Endothelial cell of umbilical vein (primary cell): ENCODE data around the gene CLDND2. TPM values are rescaled to one million over a fixed set of nuclear protein-coding genes. Genes with fewer than 3 reads are reported as not detected.

Source experiments
- BruUV-seq: library from RNA; stranded (reverse); fragments of 400-500 nt; replicated peaks from 2 replicates; lab custom pipeline; 2021; lab: Mats Ljungman, UMichigan
- CTCF ChIA-PET: fragments of 300-600, 350-600 bp; sonication (Branson Sonifier 250); formaldehyde crosslinking; loops from one replicate; lab custom pipeline; 2021; ENCODE audit warnings: antibody characterized with exemption, inconsistent platforms; lab: Charles Lee
- POLR2A ChIA-PET: fragments of 300-600, 350-600 bp; sonication (Branson Sonifier 250); formaldehyde crosslinking; loops from one replicate; lab custom pipeline; 2021; ENCODE audit warnings: antibody characterized with exemption, inconsistent platforms; lab: Charles Lee
- DNase-seq: peaks from one replicate; pipeline ENCODE4 v3.0.0-alpha.2; 2011; ENCODE audit warnings: low read depth, low spot score
- FAIRE-seq: peaks from 2 replicates; lab custom pipeline; 2011; peaks lifted over from hg19 to GRCh38; lab: Jason Lieb, UNC
- H2AFZ ChIP-seq: 2 replicates; pipeline ENCODE4 v1.6.0; 2012; ENCODE audit warnings: low read depth, low read length, control low read depth, inconsistent platforms
- H3K27ac ChIP-seq: 2 replicates; pipeline ENCODE4 v1.5.1; 2011; ENCODE audit warnings: low read depth, mild to moderate bottlenecking, control low read depth, low read length, moderate library complexity; ENCODE audit not compliant: insufficient read depth
- H3K27me3 ChIP-seq, 2 experiments: 2 replicates each; pipeline versions ENCODE4 v1.6.0 to v1.6.1; 2011; ENCODE audit warnings: low read length in 2 of 2, mixed read lengths in 1 of 2; ENCODE audit not compliant: control insufficient read depth in 2 of 2, insufficient read depth in 2 of 2
- H3K36me3 ChIP-seq, 2 experiments: 2 replicates in 1 of 2; 3 replicates in 1 of 2; pipeline ENCODE4 v1.5.1; 2011; ENCODE audit warnings: low read length in 2 of 2, mild to moderate bottlenecking in 1 of 2, moderate library complexity in 1 of 2; ENCODE audit not compliant: control insufficient read depth in 2 of 2, insufficient read depth in 2 of 2; ENCODE audit errors: extremely low read depth in 1 of 2
- H3K4me1 ChIP-seq: 3 replicates; pipeline ENCODE4 v1.5.1; 2011; ENCODE audit warnings: mild to moderate bottlenecking, low read length; ENCODE audit not compliant: control insufficient read depth, insufficient read depth; ENCODE audit errors: extremely low read depth
- H3K4me2 ChIP-seq: 2 replicates; pipeline ENCODE4 v1.6.1; 2011; ENCODE audit warnings: low read length, control low read depth, mixed read lengths; ENCODE audit not compliant: insufficient read depth
- H3K4me3 ChIP-seq, 3 experiments: fragments of 200-600 bp in 1 of 3; sonication (generic), shearing (Covaris generic) in 1 of 3; replicated peaks in 1 of 3; 2 replicates each; pipeline ENCODE4 v1.5.1; 2011 to 2016; ENCODE audit warnings: control low read depth in 3 of 3, low read length in 3 of 3, mild to moderate bottlenecking in 2 of 3, inconsistent platforms in 1 of 3, low read depth in 1 of 3, moderate library complexity in 1 of 3; ENCODE audit not compliant: insufficient read depth in 1 of 3
- H3K79me2 ChIP-seq: 2 replicates; pipeline ENCODE4 v1.6.0; 2012; ENCODE audit warnings: low read length, inconsistent platforms; ENCODE audit not compliant: control insufficient read depth, insufficient read depth
- H3K9ac ChIP-seq: replicated peaks from 2 replicates; pipeline ENCODE3; 2011; ENCODE audit warnings: low read length, control low read depth; ENCODE audit not compliant: insufficient read depth; ENCODE audit errors: extremely low read depth
- H3K9me1 ChIP-seq: replicated peaks from 3 replicates; pipeline ENCODE4 v1.6.0; 2011; ENCODE audit warnings: mild to moderate bottlenecking, low read length; ENCODE audit not compliant: control insufficient read depth, insufficient read depth; ENCODE audit errors: extremely low read depth
- H3K9me3 ChIP-seq: replicated peaks from 2 replicates; pipeline ENCODE4 v1.5.1; 2012; ENCODE audit warnings: low read length, inconsistent platforms; ENCODE audit not compliant: control insufficient read depth, insufficient read depth
- H4K20me1 ChIP-seq: replicated peaks from 2 replicates; pipeline ENCODE3; 2011; ENCODE audit warnings: mild to moderate bottlenecking, low read length; ENCODE audit not compliant: control insufficient read depth, insufficient read depth; ENCODE audit errors: extremely low read depth
- EZH2 ChIP-seq: IDR thresholded peaks from 2 replicates; pipeline ENCODE4 v1.6.1; 2012; ENCODE audit warnings: borderline replicate concordance, low read depth, mild to moderate bottlenecking, moderate library complexity, low read length, inconsistent platforms; ENCODE audit not compliant: severe bottlenecking
- FOS ChIP-seq: IDR thresholded peaks from 2 replicates; pipeline ENCODE4 v1.6.1; 2011; ENCODE audit warnings: mild to moderate bottlenecking, low read length, moderate library complexity, borderline replicate concordance; ENCODE audit not compliant: insufficient read depth
- GATA2 ChIP-seq: IDR thresholded peaks from 2 replicates; pipeline ENCODE4 v1.7.0; 2011; ENCODE audit warnings: low read depth, mild to moderate bottlenecking, moderate library complexity, mixed read lengths, low read length; ENCODE audit not compliant: insufficient read length, insufficient read depth
- JUN ChIP-seq: IDR thresholded peaks from 2 replicates; pipeline ENCODE4 v1.6.1; 2011; ENCODE audit warnings: borderline replicate concordance, low read depth; ENCODE audit not compliant: insufficient read length, insufficient read depth
- MYC ChIP-seq: IDR thresholded peaks from one replicate; pipeline ENCODE4 v1.6.1; 2011; ENCODE audit warnings: mild to moderate bottlenecking, low read depth, low read length
- POLR2A ChIP-seq: IDR thresholded peaks from 2 replicates; pipeline ENCODE4 v1.6.1; 2012; ENCODE audit warnings: low read depth, mild to moderate bottlenecking, control low read depth, low read length
- POLR2AphosphoS5 ChIP-seq: IDR thresholded peaks from 2 replicates; pipeline ENCODE4 v1.6.1; 2012; ENCODE audit warnings: low read depth, mild to moderate bottlenecking, control low read depth, low read length, moderate library complexity; ENCODE audit not compliant: insufficient read depth
- dilution Hi-C: fragments of 300-500 bp; cut with MboI; formaldehyde crosslinking; loops from one replicate; pipeline ENCODE4 v1.15.0; 2019; ENCODE audit warnings: low sequenced_read_pairs; ENCODE audit not compliant: extremely low pct_ligation_motif_present
- intact Hi-C: fragments of 100-400 bp; cut with micrococcal nuclease; formaldehyde crosslinking; loops from one replicate; pipeline ENCODE4 v1.10.0; 2022
- polyA plus RNA-seq, 4 experiments: library from polyadenylated mRNA; depleted of rRNA in 3 of 4; stranded (reverse) in 3 of 4; unstranded in 1 of 4; fragments of >200 nt; gene quantifications; 2 replicates each; pipeline versions ENCODE4 v1.2.1 to v1.2.3, GENCODE V29; 2011 to 2012; ENCODE audit warnings: missing spikeins in 1 of 4
- total RNA-seq: library from RNA; stranded (reverse); gene quantifications from 2 replicates; pipeline ENCODE4 v1.2.3, GENCODE V29; 2021
- TF ChIP-seq, protein P1 (sequence below), 2 donors: IDR thresholded peaks; 1 replicate in 1 of 2; 2 replicates in 1 of 2; pipeline ENCODE4 v1.5.1; 2011; ENCODE audit warnings: low read length in 2 of 2, mild to moderate bottlenecking in 2 of 2, moderate library complexity in 2 of 2, control low read depth in 1 of 2, inconsistent platforms in 1 of 2, low read depth in 1 of 2; ENCODE audit not compliant: insufficient read depth in 1 of 2; ENCODE audit errors: extremely low read depth in 1 of 2
- TF ChIP-seq, protein P2 (sequence below): IDR thresholded peaks from 2 replicates; pipeline ENCODE4 v1.6.1; 2011; ENCODE audit not compliant: insufficient read depth, insufficient read length

CLDND2 gene
- total and polyA plus RNA-seq, 2 donors (not counting 3 experiments of a cell fraction or from before 2014, with no cell fraction given) = 0.97 TPM; not detected in 1

DNA sequence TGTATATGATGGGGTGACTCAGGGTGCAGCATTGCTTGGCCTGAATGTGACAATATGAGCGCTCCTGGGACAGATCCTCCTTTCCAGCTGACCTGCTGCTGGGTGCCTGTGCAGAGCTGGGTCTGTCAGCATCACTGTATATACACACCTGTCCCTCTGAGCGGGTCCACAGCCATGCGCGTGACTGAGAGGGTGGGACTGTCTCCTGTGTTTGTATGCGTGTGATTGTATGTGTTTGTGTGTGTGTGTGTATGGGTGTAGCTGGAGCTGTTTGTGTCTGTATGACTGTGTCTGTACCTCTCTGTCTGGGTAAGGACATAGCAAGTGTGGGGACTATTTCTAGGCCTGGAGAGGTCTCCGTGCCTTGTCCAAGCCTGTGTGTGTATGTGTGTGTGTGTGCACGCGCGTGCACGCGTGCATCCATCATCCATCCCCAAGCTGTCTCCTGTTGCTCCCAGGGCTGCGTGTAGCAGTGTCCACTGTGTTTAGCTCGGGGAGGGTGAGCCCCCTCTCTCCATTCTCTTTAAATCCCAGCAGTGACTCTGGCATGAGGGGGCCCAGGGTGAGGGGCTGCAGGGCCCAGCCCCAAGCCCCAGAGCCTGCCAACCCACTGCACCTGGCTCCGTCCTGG lies 49.0 kb downstream of the CLDND2 start:
- DNase-seq = no peak

More for the DNA sequence above, 49.0 kb downstream of the CLDND2 start:
- H3K79me2 ChIP-seq = no peaks in the 10 kb centered on the region
- intact Hi-C loops = no loop called here
- H3K36me3 ChIP-seq = no peaks in the 10 kb centered on the region
- H4K20me1 ChIP-seq = no peaks in the 10 kb centered on the region
- no peak overlapping the region for H3K9ac ChIP-seq
- dilution Hi-C loops = no loop called here
- no peak overlapping the region for H3K4me3 ChIP-seq
- H3K4me1 ChIP-seq = no peaks in the 10 kb centered on the region
- H3K4me2 ChIP-seq = no peak overlapping the region
- TF ChIP-seq, protein P1, sequence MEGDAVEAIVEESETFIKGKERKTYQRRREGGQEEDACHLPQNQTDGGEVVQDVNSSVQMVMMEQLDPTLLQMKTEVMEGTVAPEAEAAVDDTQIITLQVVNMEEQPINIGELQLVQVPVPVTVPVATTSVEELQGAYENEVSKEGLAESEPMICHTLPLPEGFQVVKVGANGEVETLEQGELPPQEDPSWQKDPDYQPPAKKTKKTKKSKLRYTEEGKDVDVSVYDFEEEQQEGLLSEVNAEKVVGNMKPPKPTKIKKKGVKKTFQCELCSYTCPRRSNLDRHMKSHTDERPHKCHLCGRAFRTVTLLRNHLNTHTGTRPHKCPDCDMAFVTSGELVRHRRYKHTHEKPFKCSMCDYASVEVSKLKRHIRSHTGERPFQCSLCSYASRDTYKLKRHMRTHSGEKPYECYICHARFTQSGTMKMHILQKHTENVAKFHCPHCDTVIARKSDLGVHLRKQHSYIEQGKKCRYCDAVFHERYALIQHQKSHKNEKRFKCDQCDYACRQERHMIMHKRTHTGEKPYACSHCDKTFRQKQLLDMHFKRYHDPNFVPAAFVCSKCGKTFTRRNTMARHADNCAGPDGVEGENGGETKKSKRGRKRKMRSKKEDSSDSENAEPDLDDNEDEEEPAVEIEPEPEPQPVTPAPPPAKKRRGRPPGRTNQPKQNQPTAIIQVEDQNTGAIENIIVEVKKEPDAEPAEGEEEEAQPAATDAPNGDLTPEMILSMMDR (IDR thresholded peaks at IDR 0.05; ENCODE audit: extremely low read depth in 1 of 2, insufficient read depth in 1 of 2, low read depth in 1 of 2, low read length in 2 of 2) = no peak
- no peak for TF ChIP-seq GATA2
- TF ChIP-seq FOS = no peak
- TF ChIP-seq POLR2AphosphoS5 = no peak
- no peak for TF ChIP-seq EZH2
- TF ChIP-seq JUN = no peak
- TF ChIP-seq, protein P2, sequence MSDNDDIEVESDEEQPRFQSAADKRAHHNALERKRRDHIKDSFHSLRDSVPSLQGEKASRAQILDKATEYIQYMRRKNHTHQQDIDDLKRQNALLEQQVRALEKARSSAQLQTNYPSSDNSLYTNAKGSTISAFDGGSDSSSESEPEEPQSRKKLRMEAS = no peak
- no peak for TF ChIP-seq MYC
- no peak for TF ChIP-seq POLR2A
- no peaks in the 10 kb centered on the region for H3K9me1 ChIP-seq
- no peak for FAIRE-seq
- no peaks in the 10 kb centered on the region for H3K9me3 ChIP-seq
- CTCF ChIA-PET = no interaction called here
- POLR2A ChIA-PET = no interaction called here
- no TSS peak for BruUV-seq
- no peak overlapping the region for H2AFZ ChIP-seq
- no peaks in the 10 kb centered on the region for H3K27me3 ChIP-seq
- no peak overlapping the region for H3K27ac ChIP-seq
